ENCODE data around the gene CPNE5. TPM values are rescaled to one million over a fixed set of nuclear protein-coding genes. Genes with fewer than 3 reads are reported as not detected.

CPNE5 gene
- total and polyA plus RNA-seq, 7 donors: 0.99 to 11.6 (median 3.8) TPM

GRCh38 chr6:36700071-36700812 lies 139.0 kb downstream of the CPNE5 start:
- intact Hi-C loops (cut with DNase I): no loop called here

DNA sequence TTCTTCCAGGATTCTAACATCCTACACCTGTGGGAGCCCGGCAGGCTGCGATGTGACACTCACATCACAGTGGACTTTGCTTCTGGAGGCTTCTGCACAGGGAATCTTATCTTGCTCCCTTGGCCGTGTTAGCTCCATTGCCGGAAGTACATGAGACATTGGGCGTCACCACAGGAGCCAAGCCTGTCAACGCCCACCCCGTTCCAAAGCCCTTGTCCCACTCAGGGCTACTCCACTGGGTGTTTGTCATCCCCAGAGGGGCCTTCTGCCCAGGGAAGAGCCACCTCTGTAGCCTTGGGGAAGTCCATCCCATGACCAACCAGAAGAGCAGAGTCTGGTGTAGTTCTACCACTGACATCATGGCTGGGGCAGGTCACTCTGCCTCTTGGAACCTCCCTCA lies 139.9 kb downstream of the CPNE5 start:
- intact Hi-C loops (cut with DNase I): no loop called here
- Histone ChIP-seq H3K36me3 (no peaks in the 10 kb centered on the region), H3K9me3 (no peaks in the 10 kb centered on the region), H3K27me3 (no peaks in the 10 kb centered on the region), H3K27ac (no peak overlapping the region), H3K4me1 (no peaks in the 10 kb centered on the region), H3K4me3 (no peak overlapping the region)
- TF ChIP-seq, protein P1, sequence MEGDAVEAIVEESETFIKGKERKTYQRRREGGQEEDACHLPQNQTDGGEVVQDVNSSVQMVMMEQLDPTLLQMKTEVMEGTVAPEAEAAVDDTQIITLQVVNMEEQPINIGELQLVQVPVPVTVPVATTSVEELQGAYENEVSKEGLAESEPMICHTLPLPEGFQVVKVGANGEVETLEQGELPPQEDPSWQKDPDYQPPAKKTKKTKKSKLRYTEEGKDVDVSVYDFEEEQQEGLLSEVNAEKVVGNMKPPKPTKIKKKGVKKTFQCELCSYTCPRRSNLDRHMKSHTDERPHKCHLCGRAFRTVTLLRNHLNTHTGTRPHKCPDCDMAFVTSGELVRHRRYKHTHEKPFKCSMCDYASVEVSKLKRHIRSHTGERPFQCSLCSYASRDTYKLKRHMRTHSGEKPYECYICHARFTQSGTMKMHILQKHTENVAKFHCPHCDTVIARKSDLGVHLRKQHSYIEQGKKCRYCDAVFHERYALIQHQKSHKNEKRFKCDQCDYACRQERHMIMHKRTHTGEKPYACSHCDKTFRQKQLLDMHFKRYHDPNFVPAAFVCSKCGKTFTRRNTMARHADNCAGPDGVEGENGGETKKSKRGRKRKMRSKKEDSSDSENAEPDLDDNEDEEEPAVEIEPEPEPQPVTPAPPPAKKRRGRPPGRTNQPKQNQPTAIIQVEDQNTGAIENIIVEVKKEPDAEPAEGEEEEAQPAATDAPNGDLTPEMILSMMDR (IDR thresholded peaks at IDR 0.05): no peak
- TF ChIP-seq POLR2A (IDR thresholded peaks at IDR 0.05) (no peak), POLR2AphosphoS5 (IDR thresholded peaks at IDR 0.05) (no peak)
- WGBS, 2 donors: 40 to 78% methylated on average over 7 of the region's 7 CpGs
- DNase-seq: no peak

More at GRCh38 chr6:36700071-36700812, 139.0 kb downstream of the CPNE5 start:
- Histone ChIP-seq H3K27ac (no peak overlapping the region), H3K27me3 (no peaks in the 10 kb centered on the region), H3K4me1 (no peaks in the 10 kb centered on the region), H3K9me3 (no peaks in the 10 kb centered on the region), H3K36me3 (no peaks in the 10 kb centered on the region), H3K4me3 (no peak overlapping the region)
- TF ChIP-seq, protein P1 (IDR thresholded peaks at IDR 0.05): no peak
- TF ChIP-seq POLR2AphosphoS5 (IDR thresholded peaks at IDR 0.05): no peak
- TF ChIP-seq POLR2A (IDR thresholded peaks at IDR 0.05): no peak
- TF ChIP-seq EP300 (IDR thresholded peaks at IDR 0.05): no peak
- 92 to 93% methylated on average over 7 of the region's 7 CpGs for WGBS, 2 donors
- no peak for DNase-seq

DNA sequence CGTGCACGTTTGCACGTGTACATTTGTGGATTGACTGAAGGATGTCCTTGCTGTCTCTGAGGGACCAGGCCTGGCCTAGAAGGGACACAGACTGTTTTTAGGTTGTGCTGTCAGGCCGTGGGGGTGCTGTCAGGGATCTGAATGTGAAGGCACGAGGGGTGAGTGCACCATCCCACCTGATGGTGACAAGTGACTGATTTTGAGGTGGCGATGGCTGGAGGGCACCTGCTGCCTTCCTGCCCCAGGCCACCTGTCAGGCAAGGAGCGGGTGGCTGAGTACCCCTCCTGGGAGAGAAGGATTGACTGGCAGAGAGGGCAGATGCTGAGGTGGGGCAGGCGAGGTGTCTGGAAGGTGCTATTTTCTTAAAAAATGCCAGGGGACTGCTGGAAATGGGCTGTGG lies 140.4 kb downstream of the CPNE5 start:
- TF ChIP-seq POLR2AphosphoS5 (IDR thresholded peaks at IDR 0.05) (no peak), POLR2A (IDR thresholded peaks at IDR 0.05) (no peak)
- Histone ChIP-seq H3K36me3 (no peaks in the 10 kb centered on the region), H3K27ac (no peak overlapping the region), H3K9me3 (no peaks in the 10 kb centered on the region), H3K27me3 (no peaks in the 10 kb centered on the region), H3K4me3 (no peak overlapping the region), H3K4me1 (no peaks in the 10 kb centered on the region)
- WGBS, 2 donors: 88 to 89% methylated on average over 8 of the region's 8 CpGs
- DNase-seq: peak; percentile 53
- intact Hi-C loops (cut with DNase I): no loop called here

DNA sequence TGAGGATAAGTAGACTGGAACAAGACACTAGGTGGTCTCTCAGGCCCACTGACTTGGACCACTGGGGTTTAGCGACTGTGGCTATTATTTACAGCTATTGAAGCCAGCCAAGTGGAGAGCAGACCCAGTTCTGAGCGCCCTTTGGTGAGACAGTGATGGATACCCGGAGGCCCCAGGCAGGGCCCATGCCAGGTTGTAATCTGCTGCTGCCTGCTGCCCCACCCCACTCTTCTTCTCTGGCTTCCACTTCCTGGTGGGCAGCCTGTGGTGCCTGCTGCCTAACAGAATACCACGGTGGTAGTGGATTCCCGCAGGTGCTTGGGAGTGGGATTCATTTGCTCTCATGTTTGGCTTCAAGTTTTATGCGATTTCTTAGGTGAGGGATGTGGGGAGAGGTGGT lies 141.0 kb downstream of the CPNE5 start:
- no peaks in the 10 kb centered on the region for H3K36me3 ChIP-seq
- WGBS, 2 donors: 76 to 87% methylated on average over 6 of the region's 6 CpGs
- H3K4me1 ChIP-seq: no peaks in the 10 kb centered on the region
- no peak for DNase-seq
- intact Hi-C loops (cut with DNase I): no loop called here
- no peak overlapping the region for H3K4me3 ChIP-seq
- H3K27me3 ChIP-seq: no peaks in the 10 kb centered on the region
- no peaks in the 10 kb centered on the region for H3K9me3 ChIP-seq
- H3K27ac ChIP-seq: no peak overlapping the region
- TF ChIP-seq EP300 (IDR thresholded peaks at IDR 0.05) (no peak), POLR2AphosphoS5 (IDR thresholded peaks at IDR 0.05) (no peak), POLR2A (IDR thresholded peaks at IDR 0.05) (no peak)
- TF ChIP-seq, protein P1 (IDR thresholded peaks at IDR 0.05): no peak

GRCh38 chr6:36697481-36697903 lies 141.8 kb downstream of the CPNE5 start, which contains the start of gene RAB44:
Gene RAB44 (plus strand): TSS chr6:36697826. CDS start chr6:36704236, 6,410 bp downstream.
- Histone ChIP-seq H3K36me3 (no peaks in the 10 kb centered on the region), H3K27ac (no peak within 1 kb of the TSS), H3K9me3 (no peaks in the 10 kb centered on the region), H3K4me1 (peaks cover 0 to 5% (median 2%) of the 10 kb centered on the region in 4 donors), H3K4me3 (no peak within 1 kb of the TSS), H3K27me3 (no peaks in the 10 kb centered on the region)
- no peak for TF ChIP-seq EP300 (IDR thresholded peaks at IDR 0.05)
- no peak for TF ChIP-seq POLR2A (IDR thresholded peaks at IDR 0.05)
- no peak for TF ChIP-seq POLR2AphosphoS5 (IDR thresholded peaks at IDR 0.05)
- TF ChIP-seq, protein P1 (IDR thresholded peaks at IDR 0.05): no peak
- WGBS, 2 donors: 86 to 94% methylated on average over 7 of the region's 7 CpGs
- DNase-seq: peak; percentile 58
- intact Hi-C loops (cut with DNase I): no loop called here

All from sigmoid colon (tissue), 7 donors.